ENCODE results near the gene INO80B. TPM values are rescaled to one million over a fixed set of nuclear protein-coding genes. Genes with fewer than 3 reads are reported as not detected.

The INO80B gene
- total and polyA plus RNA-seq, 10 donors: 9.0 to 50.3 (median 33.4) TPM

GRCh38 chr2:74439803-74440377 lies 15.0 kb upstream of the INO80B start:
- intact Hi-C loops (cut with DNase I; ENCODE audit: low total_unique reads): no loop called here
- H3K27me3 ChIP-seq (replicated peaks in 1 of 7): peaks cover 0 to 54% (median 24%) of the 10 kb centered on the region in 7 donors
- H3K36me3 ChIP-seq: no peaks in the 10 kb centered on the region
- DNase-seq: peak; percentile 78
- H3K4me3 ChIP-seq: peak overlapping the region; percentile 34 to 68 (median 42)
- WGBS, 5 donors: 25 to 42% (median 27%) methylated on average over 11 to 14 of the region's 14 CpGs
- H3K27ac ChIP-seq: peak overlapping the region; percentile 42 to 74 (median 70)
- no peaks in the 10 kb centered on the region for H3K9me3 ChIP-seq
- peaks cover 13 to 65% (median 38%) of the 10 kb centered on the region in 6 donors for H3K4me1 ChIP-seq
- no peak for TF ChIP-seq POLR2AphosphoS5 (IDR thresholded peaks at IDR 0.05)
- no peak for TF ChIP-seq POLR2A (IDR thresholded peaks at IDR 0.05)
- TF ChIP-seq CTCF (IDR thresholded peaks at IDR 0.05 in 8 of 11, conservative IDR thresholded peaks at IDR 0.05 in 3 of 11): no peak

- intact Hi-C loops (cut with DNase I; ENCODE audit: low total_unique reads): no loop called here
- H3K36me3 ChIP-seq: no peaks in the 10 kb centered on the region
- no peaks in the 10 kb centered on the region for H3K9me3 ChIP-seq
- DNase-seq: peak; percentile 92
- H3K27ac ChIP-seq: peak overlapping the region; percentile 42 to 74 (median 70)
- H3K4me3 ChIP-seq: peak overlapping the region; percentile 34 to 68 (median 42)
- H3K4me1 ChIP-seq: peaks cover 13 to 65% (median 38%) of the 10 kb centered on the region in 6 donors
- peak in 10 of 11 experiments; percentile 24 to 64 (median 54) for TF ChIP-seq CTCF (IDR thresholded peaks at IDR 0.05 in 8 of 11, conservative IDR thresholded peaks at IDR 0.05 in 3 of 11)
- no peak for TF ChIP-seq POLR2A (IDR thresholded peaks at IDR 0.05)
- peak; percentile 63 to 83 (median 81) for TF ChIP-seq POLR2AphosphoS5 (IDR thresholded peaks at IDR 0.05)
- peaks cover 0 to 54% (median 24%) of the 10 kb centered on the region in 7 donors for H3K27me3 ChIP-seq (replicated peaks in 1 of 7)
- 22 to 36% (median 27%) methylated on average over 29 to 45 of the region's 45 CpGs for WGBS, 5 donors
These were observed 14.3 kb upstream of the INO80B start for GRCh38 chr2:74440378-74441169.

- peak; percentile 74 for DNase-seq
- no peaks in the 10 kb centered on the region for H3K9me3 ChIP-seq
- whole genome bisulfite sequencing, 5 donors: 35 to 49% (median 47%) methylated on average over 32 to 33 of the region's 33 CpGs
- H3K36me3 ChIP-seq: no peaks in the 10 kb centered on the region
- TF ChIP-seq CTCF (IDR thresholded peaks at IDR 0.05 in 8 of 11, conservative IDR thresholded peaks at IDR 0.05 in 3 of 11): no peak
- H3K4me1 ChIP-seq: peaks cover 13 to 65% (median 38%) of the 10 kb centered on the region in 6 donors
- H3K27ac ChIP-seq: no peak overlapping the region
- intact Hi-C loops (cut with DNase I; ENCODE audit: low total_unique reads): no loop called here
- H3K27me3 ChIP-seq (replicated peaks in 1 of 7): peaks cover 0 to 54% (median 24%) of the 10 kb centered on the region in 7 donors
- H3K4me3 ChIP-seq: peak overlapping the region; percentile 1 to 68 (median 42)
These were observed 13.7 kb upstream of the INO80B start for GRCh38 chr2:74441170-74441689.
